HFFc6 (cell line): Measurements from ENCODE around the gene DMRTB1. TPM values are rescaled to one million over a fixed set of nuclear protein-coding genes. Genes with fewer than 3 reads are reported as not detected.

Experiments
- DNase-seq: peaks from one replicate; pipeline ENCODE4 v3.0.0-alpha.2; 2018
- H3K27ac Mint-ChIP-seq: 2 replicates; pipeline ENCODE4 v1.8.0; 2020; ENCODE audit warnings: mild to moderate bottlenecking, mixed read lengths
- H3K27me3 Mint-ChIP-seq: 2 replicates; pipeline ENCODE4 v1.8.0; 2021; ENCODE audit warnings: mild to moderate bottlenecking, moderate library complexity, mixed read lengths; ENCODE audit not compliant: insufficient read depth
- H3K36me3 Mint-ChIP-seq: 2 replicates; pipeline ENCODE4 v1.8.0; 2021; ENCODE audit warnings: low read depth, mixed read lengths
- H3K4me1 Mint-ChIP-seq: 2 replicates; pipeline ENCODE4 v1.8.0; 2020; ENCODE audit warnings: low read depth, mixed read lengths
- H3K4me3 Mint-ChIP-seq: 2 replicates; pipeline ENCODE4 v1.8.0; 2020; ENCODE audit warnings: mild to moderate bottlenecking, moderate library complexity, mixed read lengths
- H3K9me3 Mint-ChIP-seq: 2 replicates; pipeline ENCODE4 v1.8.0; 2020; ENCODE audit warnings: mild to moderate bottlenecking, mixed read lengths
- CTCF ChIP-seq: fragments of 200-600 bp; sonication (generic); IDR thresholded peaks from 2 replicates; pipeline ENCODE4 v1.5.0; 2021; ENCODE audit warnings: antibody characterized with exemption, mild to moderate bottlenecking
- total RNA-seq, 6 experiments: library from RNA; stranded (reverse); fragmentation: NEBNext Ultra II Directional; extraction: Animal tissue kit (Norgen Biotek cat#: 25700); gene quantifications; 2 replicates in 1 of 6; 3 replicates in 5 of 6; pipeline ENCODE4 v1.2.3, GENCODE V29; 2021

DMRTB1 gene
- total RNA-seq, 6 experiments from 2014 or later = not detected

GRCh38 chr1:53513846-53514245 lies 54.6 kb downstream of the DMRTB1 start:
- Mint-ChIP-seq H3K4me1 (peaks cover 9% of the 10 kb centered on the region), H3K9me3 (no peaks in the 10 kb centered on the region), H3K4me3 (no peak overlapping the region), H3K27ac (no peak overlapping the region), H3K27me3 (peaks cover 12% of the 10 kb centered on the region), H3K36me3 (no peaks in the 10 kb centered on the region)
- no peak for TF ChIP-seq CTCF
- no peak for DNase-seq

- TF ChIP-seq CTCF = no peak
- H3K27ac Mint-ChIP-seq = no peak overlapping the region
- H3K36me3 Mint-ChIP-seq = no peaks in the 10 kb centered on the region
- no peak overlapping the region for H3K4me3 Mint-ChIP-seq
- H3K27me3 Mint-ChIP-seq = peaks cover 9% of the 10 kb centered on the region
- no peak for DNase-seq
- peaks cover 13% of the 10 kb centered on the region for H3K4me1 Mint-ChIP-seq
- H3K9me3 Mint-ChIP-seq = no peaks in the 10 kb centered on the region
These were observed 55.2 kb downstream of the DMRTB1 start for GRCh38 chr1:53514436-53514835.

- Mint-ChIP-seq H3K9me3 (no peaks in the 10 kb centered on the region), H3K4me1 (peaks cover 18% of the 10 kb centered on the region), H3K36me3 (no peaks in the 10 kb centered on the region; the same call in 1 of the 2 replicates), H3K27me3 (peaks cover 12% of the 10 kb centered on the region), H3K4me3 (no peak overlapping the region), H3K27ac (no peak overlapping the region)
- DNase-seq = no peak
- TF ChIP-seq CTCF = no peak
These were observed 57.0 kb downstream of the DMRTB1 start for GRCh38 chr1:53516181-53516580.

Other genes with a start within 250 kb of the DMRTB1 start
- 10 to 100 TPM; 44.6 to 54.9 (median 49.6) TPM for gene CZIB, start 238.8 kb upstream of the DMRTB1 start, total RNA-seq
- 10 to 100 TPM; 34.9 to 54.2 (median 47.1) TPM for gene MAGOH, start 220.9 kb upstream of the DMRTB1 start, total RNA-seq
- 10 to 100 TPM in 5 of 6 experiments, 1 to 10 TPM in 1; 7.2 to 14.9 (median 13.0) TPM for gene LRP8, start 131.3 kb upstream of the DMRTB1 start, total RNA-seq